Stimulated activated CD8-positive, alpha-beta memory T cell treated with anti-CD3 and anti-CD28 coated beads, Interleukin-7, amount 100 ng/mL, for 24 hours (primary cell): Measurements from ENCODE around the gene FAM240A.

Experiments
- DNase-seq: peaks from one replicate; pipeline ENCODE4 v3.0.0-alpha.2; 2020; ENCODE audit warnings: low read depth

Gene FAM240A

GRCh38 chr3:46675426-46675825 lies 63.1 kb downstream of the FAM240A start:
- no peak for DNase-seq
